HEK293 (cell line): ENCODE measurements around the gene ABHD8.
A peak's percentile ranks its signal among the peaks of the same experiment; 100 is the strongest.

Source experiments
- BCL11A ChIP-seq: fragments of 450-650 bp; formaldehyde crosslinking; IDR thresholded peaks from 2 replicates; pipeline ENCODE4 v1.5.1; 2016; ENCODE audit warnings: low read depth, missing biosample characterization, missing genetic modification characterization
- CTCF ChIP-seq: fragments of 450-650 bp; formaldehyde crosslinking; IDR thresholded peaks from 2 replicates; pipeline ENCODE4 v1.5.1; 2016; ENCODE audit warnings: missing biosample characterization, missing genetic modification characterization
- GLIS1 ChIP-seq: fragments of 450-650 bp; formaldehyde crosslinking; IDR thresholded peaks from 2 replicates; pipeline ENCODE4 v1.5.1; 2016; ENCODE audit warnings: missing biosample characterization, missing genetic modification characterization
- HOXC10 ChIP-seq: sonication (generic); formaldehyde crosslinking; IDR thresholded peaks from 2 replicates; pipeline ENCODE4 v1.8.1; 2023; ENCODE audit warnings: mild to moderate bottlenecking, missing genetic modification reagents
- KLF16 ChIP-seq: fragments of 450-650 bp; formaldehyde crosslinking; IDR thresholded peaks from 2 replicates; pipeline ENCODE4 v1.5.1; 2017; ENCODE audit warnings: missing biosample characterization, missing genetic modification characterization
- MEIS1 ChIP-seq: sonication (generic); formaldehyde crosslinking; IDR thresholded peaks from 2 replicates; pipeline ENCODE4 v1.8.1; 2022; ENCODE audit warnings: missing genetic modification reagents, mild to moderate bottlenecking, borderline replicate concordance
- MZF1 ChIP-seq: fragments of 450-650 bp; formaldehyde crosslinking; IDR thresholded peaks from 2 replicates; pipeline ENCODE4 v1.5.1; 2017; ENCODE audit warnings: missing biosample characterization, missing genetic modification characterization, borderline replicate concordance
- OVOL3 ChIP-seq: fragments of 450-650 bp; formaldehyde crosslinking; IDR thresholded peaks from 2 replicates; pipeline ENCODE4 v1.5.1; 2016; ENCODE audit warnings: missing biosample characterization, missing genetic modification characterization
- SALL2 ChIP-seq: fragments of 450-650 bp; formaldehyde crosslinking; IDR thresholded peaks from 2 replicates; pipeline ENCODE4 v1.5.0; 2017; ENCODE audit warnings: missing biosample characterization, mild to moderate bottlenecking, missing genetic modification characterization, borderline replicate concordance
- ZFP3 ChIP-seq: fragments of 450-650 bp; formaldehyde crosslinking; IDR thresholded peaks from 2 replicates; pipeline ENCODE4 v1.5.1; 2016; ENCODE audit warnings: low read depth, missing biosample characterization, missing genetic modification characterization
- ZFP41 ChIP-seq: fragments of 450-650 bp; formaldehyde crosslinking; IDR thresholded peaks from 2 replicates; pipeline ENCODE4 v1.5.1; 2016; ENCODE audit warnings: missing biosample characterization, missing genetic modification characterization, borderline replicate concordance
- ZNF121 ChIP-seq: fragments of 450-650 bp; formaldehyde crosslinking; IDR thresholded peaks from 2 replicates; pipeline ENCODE4 v1.5.1; 2016; ENCODE audit warnings: missing biosample characterization, missing genetic modification characterization
- ZNF132 ChIP-seq: fragments of 450-650 bp; formaldehyde crosslinking; IDR thresholded peaks from 2 replicates; pipeline ENCODE4 v1.5.1; 2017; ENCODE audit warnings: missing biosample characterization, missing genetic modification characterization, borderline replicate concordance
- ZNF221 ChIP-seq: fragments of 450-650 bp; formaldehyde crosslinking; IDR thresholded peaks from 2 replicates; pipeline ENCODE4 v1.5.1; 2017; ENCODE audit warnings: missing biosample characterization, missing genetic modification characterization, borderline replicate concordance
- ZNF24 ChIP-seq: fragments of 450-650 bp; formaldehyde crosslinking; IDR thresholded peaks from 2 replicates; pipeline ENCODE4 v1.5.1; 2016; ENCODE audit warnings: missing biosample characterization, missing genetic modification characterization
- ZNF248 ChIP-seq: fragments of 450-650 bp; formaldehyde crosslinking; IDR thresholded peaks from 2 replicates; pipeline ENCODE4 v1.5.1; 2017; ENCODE audit warnings: missing biosample characterization, missing genetic modification characterization
- ZNF26 ChIP-seq: fragments of 450-650 bp; formaldehyde crosslinking; IDR thresholded peaks from 2 replicates; pipeline ENCODE4 v1.5.1; 2016; ENCODE audit warnings: missing biosample characterization, missing genetic modification characterization
- ZNF302 ChIP-seq: fragments of 450-650 bp; formaldehyde crosslinking; IDR thresholded peaks from 2 replicates; pipeline ENCODE4 v1.5.1; 2016; ENCODE audit warnings: missing biosample characterization, missing genetic modification characterization, low read depth
- ZNF335 ChIP-seq: fragments of 450-650 bp; formaldehyde crosslinking; conservative IDR thresholded peaks from 2 replicates; pipeline ENCODE4 v1.5.1; 2016; ENCODE audit warnings: missing biosample characterization, missing genetic modification characterization
- ZNF394 ChIP-seq: fragments of 450-650 bp; formaldehyde crosslinking; IDR thresholded peaks from 2 replicates; pipeline ENCODE4 v1.5.1; 2016; ENCODE audit warnings: missing biosample characterization, missing genetic modification characterization, mild to moderate bottlenecking, moderate library complexity, borderline replicate concordance
- ZNF501 ChIP-seq: fragments of 450-650 bp; formaldehyde crosslinking; IDR thresholded peaks from 2 replicates; pipeline ENCODE4 v1.5.1; 2016; ENCODE audit warnings: missing biosample characterization, missing genetic modification characterization
- ZNF624 ChIP-seq: fragments of 450-650 bp; formaldehyde crosslinking; IDR thresholded peaks from 2 replicates; pipeline ENCODE4 v1.5.1; 2017; ENCODE audit warnings: missing biosample characterization, missing genetic modification characterization
- ZNF629 ChIP-seq: fragments of 450-650 bp; formaldehyde crosslinking; IDR thresholded peaks from 2 replicates; pipeline ENCODE4 v1.5.1; 2017; ENCODE audit warnings: missing biosample characterization, missing genetic modification characterization
- ZNF654 ChIP-seq: fragments of 450-650 bp; formaldehyde crosslinking; IDR thresholded peaks from 2 replicates; pipeline ENCODE4 v1.5.1; 2016; ENCODE audit warnings: low read depth, missing biosample characterization, missing genetic modification characterization
- ZNF701 ChIP-seq: fragments of 450-650 bp; formaldehyde crosslinking; IDR thresholded peaks from 2 replicates; pipeline ENCODE4 v1.5.1; 2016; ENCODE audit warnings: missing biosample characterization, missing genetic modification characterization
- TF ChIP-seq, protein P1 (sequence below): fragments of 450-650 bp; formaldehyde crosslinking; IDR thresholded peaks from 2 replicates; pipeline ENCODE4 v1.5.1; 2016; ENCODE audit warnings: missing biosample characterization, missing genetic modification characterization
- TF ChIP-seq, protein P2 (sequence below): fragments of 450-650 bp; formaldehyde crosslinking; IDR thresholded peaks from 2 replicates; pipeline ENCODE4 v1.5.1; 2016; ENCODE audit warnings: missing biosample characterization, missing genetic modification characterization

Gene ABHD8

DNA sequence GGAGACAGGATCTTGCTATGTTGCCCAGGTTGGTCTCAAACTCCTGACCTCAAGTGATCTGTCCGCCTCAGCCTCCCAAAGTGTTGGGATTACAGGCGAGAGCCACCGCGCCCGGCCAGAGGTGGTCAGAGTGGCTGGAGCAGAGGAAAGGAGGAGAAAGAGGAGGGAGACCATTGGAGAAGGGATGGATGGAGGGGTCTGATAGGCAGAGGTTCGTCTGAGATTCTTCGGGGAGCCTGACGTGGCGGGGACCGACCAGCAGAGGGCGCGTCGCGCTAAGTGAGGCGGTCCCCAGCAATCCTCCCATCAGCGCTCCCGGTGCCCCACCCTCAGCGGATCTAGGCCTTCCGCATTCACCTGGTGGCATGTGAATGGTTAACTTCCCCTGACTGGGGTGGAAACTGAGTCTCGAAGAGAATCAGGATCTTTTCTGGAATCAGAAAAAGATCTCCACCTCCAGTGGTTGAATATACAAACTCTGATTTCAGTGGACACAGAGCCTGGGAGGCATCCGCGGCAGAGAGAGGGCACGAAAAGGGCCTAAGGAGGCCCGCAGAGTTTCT, 43.0 kb upstream of the ABHD8 start (continued):
- TF ChIP-seq, protein P1, sequence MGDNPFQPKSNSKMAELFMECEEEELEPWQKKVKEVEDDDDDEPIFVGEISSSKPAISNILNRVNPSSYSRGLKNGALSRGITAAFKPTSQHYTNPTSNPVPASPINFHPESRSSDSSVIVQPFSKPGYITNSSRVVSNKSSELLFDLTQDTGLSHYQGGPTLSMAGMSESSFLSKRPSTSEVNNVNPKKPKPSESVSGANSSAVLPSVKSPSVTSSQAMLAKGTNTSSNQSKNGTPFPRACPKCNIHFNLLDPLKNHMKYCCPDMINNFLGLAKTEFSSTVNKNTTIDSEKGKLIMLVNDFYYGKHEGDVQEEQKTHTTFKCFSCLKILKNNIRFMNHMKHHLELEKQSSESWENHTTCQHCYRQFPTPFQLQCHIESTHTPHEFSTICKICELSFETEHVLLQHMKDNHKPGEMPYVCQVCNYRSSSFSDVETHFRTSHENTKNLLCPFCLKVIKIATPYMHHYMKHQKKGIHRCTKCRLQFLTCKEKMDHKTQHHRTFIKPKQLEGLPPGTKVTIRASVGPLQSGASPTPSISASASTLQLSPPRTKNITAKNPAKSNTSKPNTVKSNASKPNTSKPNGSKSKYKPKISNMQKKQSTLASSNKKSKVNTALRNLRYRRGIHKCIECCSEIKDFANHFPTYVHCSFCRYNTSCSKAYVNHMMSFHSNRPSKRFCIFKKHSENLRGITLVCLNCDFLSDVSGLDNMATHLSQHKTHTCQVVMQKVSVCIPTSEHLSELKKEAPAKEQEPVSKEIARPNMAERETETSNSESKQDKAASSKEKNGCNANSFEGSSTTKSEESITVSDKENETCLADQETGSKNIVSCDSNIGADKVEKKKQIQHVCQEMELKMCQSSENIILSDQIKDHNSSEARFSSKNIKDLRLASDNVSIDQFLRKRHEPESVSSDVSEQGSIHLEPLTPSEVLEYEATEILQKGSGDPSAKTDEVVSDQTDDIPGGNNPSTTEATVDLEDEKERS = no peak
- TF ChIP-seq GLIS1 (tag by site-specific recombination) (0 out of 2 replicates have a peak, but pooled peaks have one; percentile 8), ZFP3 (no peak), ZNF654 (tag by site-specific recombination) (peak; percentile 79), ZNF221 (tag by site-specific recombination) (no peak), MZF1 (tag by site-specific recombination) (no peak), BCL11A (tag by site-specific recombination) (no peak), ZNF26 (no peak), SALL2 (tag by site-specific recombination) (no peak), ZNF501 (no peak), ZNF121 (tag by site-specific recombination) (peak; percentile 100), KLF16 (tag by site-specific recombination) (0 out of 2 replicates have a peak, but pooled peaks have one; percentile 44), OVOL3 (tag by site-specific recombination) (no peak), ZNF302 (tag by site-specific recombination) (no peak), ZFP41 (no peak), ZNF335 (no peak; the same call in 1 of the 2 replicates), HOXC10 (no peak), ZNF24 (tag by site-specific recombination) (no peak), ZNF629 (tag by site-specific recombination) (no peak), ZNF701 (no peak), ZNF624 (tag by site-specific recombination) (no peak), ZNF248 (no peak), ZNF132 (tag by site-specific recombination) (no peak), MEIS1 (CRISPR knock-in tag) (no peak), ZNF394 (tag by site-specific recombination) (no peak), CTCF (tag by site-specific recombination) (peak; percentile 92)
- TF ChIP-seq, protein P2, sequence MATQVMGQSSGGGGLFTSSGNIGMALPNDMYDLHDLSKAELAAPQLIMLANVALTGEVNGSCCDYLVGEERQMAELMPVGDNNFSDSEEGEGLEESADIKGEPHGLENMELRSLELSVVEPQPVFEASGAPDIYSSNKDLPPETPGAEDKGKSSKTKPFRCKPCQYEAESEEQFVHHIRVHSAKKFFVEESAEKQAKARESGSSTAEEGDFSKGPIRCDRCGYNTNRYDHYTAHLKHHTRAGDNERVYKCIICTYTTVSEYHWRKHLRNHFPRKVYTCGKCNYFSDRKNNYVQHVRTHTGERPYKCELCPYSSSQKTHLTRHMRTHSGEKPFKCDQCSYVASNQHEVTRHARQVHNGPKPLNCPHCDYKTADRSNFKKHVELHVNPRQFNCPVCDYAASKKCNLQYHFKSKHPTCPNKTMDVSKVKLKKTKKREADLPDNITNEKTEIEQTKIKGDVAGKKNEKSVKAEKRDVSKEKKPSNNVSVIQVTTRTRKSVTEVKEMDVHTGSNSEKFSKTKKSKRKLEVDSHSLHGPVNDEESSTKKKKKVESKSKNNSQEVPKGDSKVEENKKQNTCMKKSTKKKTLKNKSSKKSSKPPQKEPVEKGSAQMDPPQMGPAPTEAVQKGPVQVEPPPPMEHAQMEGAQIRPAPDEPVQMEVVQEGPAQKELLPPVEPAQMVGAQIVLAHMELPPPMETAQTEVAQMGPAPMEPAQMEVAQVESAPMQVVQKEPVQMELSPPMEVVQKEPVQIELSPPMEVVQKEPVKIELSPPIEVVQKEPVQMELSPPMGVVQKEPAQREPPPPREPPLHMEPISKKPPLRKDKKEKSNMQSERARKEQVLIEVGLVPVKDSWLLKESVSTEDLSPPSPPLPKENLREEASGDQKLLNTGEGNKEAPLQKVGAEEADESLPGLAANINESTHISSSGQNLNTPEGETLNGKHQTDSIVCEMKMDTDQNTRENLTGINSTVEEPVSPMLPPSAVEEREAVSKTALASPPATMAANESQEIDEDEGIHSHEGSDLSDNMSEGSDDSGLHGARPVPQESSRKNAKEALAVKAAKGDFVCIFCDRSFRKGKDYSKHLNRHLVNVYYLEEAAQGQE (tag by site-specific recombination) = no peak
